ENCODE results near the gene MLC1. TPM values are rescaled to one million over a fixed set of nuclear protein-coding genes. Genes with fewer than 3 reads are reported as not detected.

Gene MLC1
- total RNA-seq, 1 donor from 2014 or later = not detected

GRCh38 chr22:50051930-50052329 is 33.3 kb downstream of the MLC1 start:
- Histone ChIP-seq H3K4me3 (ENCODE audit: low read depth, low read length) (no peak overlapping the region), H3K27me3 (ENCODE audit: control insufficient read depth, insufficient read depth, low read length) (peaks cover 12% of the 10 kb centered on the region), H3K36me3 (ENCODE audit: control insufficient read depth, insufficient read depth, low read length) (no peaks in the 10 kb centered on the region)
- TF ChIP-seq, protein P1, sequence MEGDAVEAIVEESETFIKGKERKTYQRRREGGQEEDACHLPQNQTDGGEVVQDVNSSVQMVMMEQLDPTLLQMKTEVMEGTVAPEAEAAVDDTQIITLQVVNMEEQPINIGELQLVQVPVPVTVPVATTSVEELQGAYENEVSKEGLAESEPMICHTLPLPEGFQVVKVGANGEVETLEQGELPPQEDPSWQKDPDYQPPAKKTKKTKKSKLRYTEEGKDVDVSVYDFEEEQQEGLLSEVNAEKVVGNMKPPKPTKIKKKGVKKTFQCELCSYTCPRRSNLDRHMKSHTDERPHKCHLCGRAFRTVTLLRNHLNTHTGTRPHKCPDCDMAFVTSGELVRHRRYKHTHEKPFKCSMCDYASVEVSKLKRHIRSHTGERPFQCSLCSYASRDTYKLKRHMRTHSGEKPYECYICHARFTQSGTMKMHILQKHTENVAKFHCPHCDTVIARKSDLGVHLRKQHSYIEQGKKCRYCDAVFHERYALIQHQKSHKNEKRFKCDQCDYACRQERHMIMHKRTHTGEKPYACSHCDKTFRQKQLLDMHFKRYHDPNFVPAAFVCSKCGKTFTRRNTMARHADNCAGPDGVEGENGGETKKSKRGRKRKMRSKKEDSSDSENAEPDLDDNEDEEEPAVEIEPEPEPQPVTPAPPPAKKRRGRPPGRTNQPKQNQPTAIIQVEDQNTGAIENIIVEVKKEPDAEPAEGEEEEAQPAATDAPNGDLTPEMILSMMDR (IDR thresholded peaks at IDR 0.05; ENCODE audit: insufficient read depth, low read length, poor library complexity, severe bottlenecking) = no peak
- DNase-seq (ENCODE audit: low read depth) = no peak

DNA sequence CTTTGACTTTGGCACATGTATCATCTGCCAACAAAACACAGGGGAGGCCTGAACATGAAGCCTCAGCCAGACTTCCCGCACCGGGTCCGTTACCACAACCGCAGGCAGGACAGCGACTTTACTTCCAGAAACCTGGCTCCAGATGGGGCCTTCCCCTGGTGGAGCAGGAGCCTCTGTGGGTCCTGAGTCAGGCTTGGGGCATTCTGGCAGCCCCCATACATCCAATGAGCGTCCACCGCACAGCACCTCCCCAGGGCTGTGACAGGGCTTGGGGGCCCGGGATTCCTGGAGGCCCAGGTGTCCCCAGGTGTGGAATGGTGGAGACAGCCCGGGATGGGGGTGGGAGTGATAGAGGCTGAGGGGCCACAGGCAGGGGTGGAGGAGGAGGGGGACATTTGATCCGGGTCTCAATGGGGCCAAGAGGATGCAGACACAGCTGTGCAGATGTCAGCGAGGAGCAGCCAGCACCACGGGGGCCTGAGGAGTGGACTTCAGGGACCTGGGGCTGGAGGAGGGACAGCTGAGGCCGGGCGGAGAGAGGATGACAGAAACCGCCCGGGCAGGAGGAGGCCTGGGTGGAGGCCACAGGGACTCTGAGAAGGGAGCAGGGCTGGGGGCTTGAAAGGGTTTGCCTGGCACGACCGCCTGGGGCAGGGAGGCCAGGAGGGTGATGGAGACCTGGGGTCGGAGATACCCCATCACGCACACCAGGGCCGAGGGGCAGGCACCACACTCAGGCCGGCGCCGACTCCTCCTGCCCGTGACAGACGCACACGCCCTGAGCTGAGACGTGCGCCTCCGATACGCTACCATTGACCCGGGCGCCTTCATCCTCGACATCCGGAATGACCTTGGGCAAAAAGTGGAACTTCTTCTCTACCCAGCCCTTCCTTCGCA is 35.7 kb downstream of the MLC1 start:
- Histone ChIP-seq H3K36me3 (ENCODE audit: control insufficient read depth, insufficient read depth, low read length) (no peaks in the 10 kb centered on the region), H3K4me3 (ENCODE audit: low read depth, low read length) (no peak overlapping the region), H3K27me3 (ENCODE audit: control insufficient read depth, insufficient read depth, low read length) (peaks cover 15% of the 10 kb centered on the region)
- TF ChIP-seq, protein P1 (IDR thresholded peaks at IDR 0.05; ENCODE audit: insufficient read depth, low read length, poor library complexity, severe bottlenecking) = no peak
- no peak for DNase-seq (ENCODE audit: low read depth)

DNA sequence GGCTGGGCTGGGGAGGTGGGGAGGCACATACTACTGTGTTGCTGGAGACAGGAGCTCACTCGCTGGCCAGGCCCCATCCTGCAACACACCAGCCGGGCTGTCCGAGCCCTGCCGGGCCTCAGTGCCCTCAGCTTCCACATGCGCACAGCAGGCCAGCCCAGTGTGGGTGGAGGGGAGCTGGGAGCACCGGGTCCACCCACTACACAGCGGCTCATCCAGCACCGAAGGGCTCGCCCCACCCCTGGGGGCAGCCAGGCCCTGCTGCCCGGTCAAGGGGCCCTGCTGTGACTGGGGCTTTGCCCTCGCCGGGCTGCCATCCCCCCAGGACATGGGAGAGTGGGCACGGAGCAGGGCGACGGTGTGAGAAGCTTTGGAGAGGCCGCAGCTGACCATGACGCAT is 36.4 kb downstream of the MLC1 start:
- DNase-seq (ENCODE audit: low read depth) = no peak
- TF ChIP-seq, protein P1 (IDR thresholded peaks at IDR 0.05; ENCODE audit: insufficient read depth, low read length, poor library complexity, severe bottlenecking) = no peak
- Histone ChIP-seq H3K27me3 (ENCODE audit: control insufficient read depth, insufficient read depth, low read length) (peaks cover 15% of the 10 kb centered on the region), H3K4me3 (ENCODE audit: low read depth, low read length) (no peak overlapping the region), H3K36me3 (ENCODE audit: control insufficient read depth, insufficient read depth, low read length) (no peaks in the 10 kb centered on the region)

GRCh38 chr22:50048061-50048765 is 37.0 kb downstream of the MLC1 start:
- Histone ChIP-seq H3K4me3 (ENCODE audit: low read depth, low read length) (no peak overlapping the region), H3K27me3 (ENCODE audit: control insufficient read depth, insufficient read depth, low read length) (peaks cover 15% of the 10 kb centered on the region)
- TF ChIP-seq, protein P1 (IDR thresholded peaks at IDR 0.05; ENCODE audit: insufficient read depth, low read length, poor library complexity, severe bottlenecking) = no peak

DNA sequence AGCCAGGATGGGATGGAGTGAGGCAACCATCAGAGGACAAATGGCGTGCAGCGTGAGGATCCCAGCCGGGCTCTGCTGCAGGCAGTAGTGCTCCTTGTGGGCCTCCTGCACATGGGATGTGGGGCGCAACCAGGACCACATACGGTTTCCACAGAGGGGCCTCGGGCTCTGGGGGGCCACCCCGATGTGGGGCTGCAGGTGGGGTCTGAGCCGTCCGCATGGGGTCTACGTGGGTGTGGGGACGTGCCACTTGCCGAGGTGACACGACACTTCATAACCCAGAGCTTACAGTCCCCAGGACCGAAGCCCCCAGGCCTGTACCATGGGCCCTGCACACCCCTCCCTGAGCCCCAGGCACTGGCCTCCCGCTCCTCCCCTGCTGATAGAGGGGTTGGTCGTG is 37.9 kb downstream of the MLC1 start:
- TF ChIP-seq, protein P1 (IDR thresholded peaks at IDR 0.05; ENCODE audit: insufficient read depth, low read length, poor library complexity, severe bottlenecking) = no peak
- Histone ChIP-seq H3K27me3 (ENCODE audit: control insufficient read depth, insufficient read depth, low read length) (peaks cover 15% of the 10 kb centered on the region), H3K36me3 (ENCODE audit: control insufficient read depth, insufficient read depth, low read length) (no peaks in the 10 kb centered on the region), H3K4me3 (ENCODE audit: low read depth, low read length) (no peak overlapping the region)
- DNase-seq (ENCODE audit: low read depth) = no peak

More at GRCh38 chr22:50048061-50048765, 37.0 kb downstream of the MLC1 start:
- H3K36me3 ChIP-seq (ENCODE audit: control insufficient read depth, insufficient read depth, low read length) = no peaks in the 10 kb centered on the region
- DNase-seq (ENCODE audit: low read depth) = no peak

Measured in kidney epithelial cell (primary cell).